ENCODE measurements around the gene STX5.
"Not testable (repeated sequence)": the region's sequence is repeated elsewhere in the genome, so short reads cannot be mapped to it uniquely, and the experiment has no call there.

The STX5 gene

GRCh38 chr11:62777389-62777788, 54.5 kb downstream of the STX5 start:
- no peak overlapping the region for H3K27ac ChIP-seq (ENCODE audit: low read depth, low read length)
- H3K4me3 ChIP-seq (ENCODE audit: low read depth, low read length): no peak overlapping the region
- no peak overlapping the region for H3K9ac ChIP-seq (ENCODE audit: low read length)
- H3K9me3 ChIP-seq (ENCODE audit: control insufficient read depth, insufficient read depth, low read depth, low read length): no peaks in the 10 kb centered on the region
- H3K36me3 ChIP-seq (ENCODE audit: control insufficient read depth, insufficient read depth, low read length): peaks cover 54% of the 10 kb centered on the region
- no peaks in the 10 kb centered on the region for H3K27me3 ChIP-seq (ENCODE audit: control insufficient read depth, insufficient read depth, low read length)
- H3K4me1 ChIP-seq (ENCODE audit: control insufficient read depth, insufficient read depth, low read length): no peaks in the 10 kb centered on the region

DNA sequence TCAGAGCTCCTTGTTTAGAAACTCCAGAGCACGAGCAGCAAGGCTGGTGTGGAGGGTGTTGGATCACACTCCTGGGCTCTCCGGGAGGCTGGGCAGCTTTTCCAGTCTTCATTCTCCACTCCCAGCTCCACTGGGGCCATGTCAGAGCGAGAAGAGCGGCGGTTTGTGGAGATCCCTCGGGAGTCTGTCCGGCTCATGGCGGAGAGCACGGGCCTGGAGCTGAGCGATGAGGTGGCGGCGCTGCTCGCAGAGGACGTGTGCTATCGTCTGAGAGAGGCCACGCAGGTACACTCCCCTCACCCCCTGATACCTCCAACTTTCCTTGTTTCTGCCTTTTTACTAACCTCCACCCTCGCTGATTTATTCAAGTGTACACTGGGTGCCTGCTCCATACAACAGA, 56.2 kb downstream of the STX5 start:
- peaks cover 44% of the 10 kb centered on the region for H3K36me3 ChIP-seq (ENCODE audit: control insufficient read depth, insufficient read depth, low read length)

DNA sequence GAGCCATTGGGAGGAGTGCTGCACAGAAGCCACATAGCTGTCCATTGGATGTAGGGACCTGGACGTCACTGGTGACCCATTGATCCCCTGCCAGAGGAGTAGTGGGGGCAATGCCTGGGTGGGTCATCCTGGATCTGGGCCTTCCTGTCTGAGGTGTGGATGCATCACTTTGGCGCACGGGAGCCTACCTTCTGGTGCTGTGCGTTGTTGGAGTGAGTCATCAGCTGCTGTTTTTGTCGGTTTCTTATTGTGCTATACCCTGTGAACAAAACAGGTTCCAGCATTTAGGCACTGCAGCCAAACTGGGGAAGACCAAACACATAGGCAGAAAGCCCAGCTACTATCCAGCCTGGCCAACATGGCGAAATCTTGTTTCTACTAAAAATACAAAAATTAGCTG, 57.4 kb downstream of the STX5 start:
- no peaks in the 10 kb centered on the region for H3K27me3 ChIP-seq (ENCODE audit: control insufficient read depth, insufficient read depth, low read length)
- no peak overlapping the region for H3K9ac ChIP-seq (ENCODE audit: low read length)
- peaks cover 42% of the 10 kb centered on the region for H3K36me3 ChIP-seq (ENCODE audit: control insufficient read depth, insufficient read depth, low read length)
- H3K4me3 ChIP-seq (ENCODE audit: low read depth, low read length): no peak overlapping the region
- no peaks in the 10 kb centered on the region for H3K9me3 ChIP-seq (ENCODE audit: control insufficient read depth, insufficient read depth, low read depth, low read length)
- H3K4me1 ChIP-seq (ENCODE audit: control insufficient read depth, insufficient read depth, low read length): peaks cover 7% of the 10 kb centered on the region; the same call in 1 of the 2 replicates
- H3K27ac ChIP-seq (ENCODE audit: low read depth, low read length): no peak overlapping the region

More for the DNA sequence above, 56.2 kb downstream of the STX5 start:
- H3K27ac ChIP-seq (ENCODE audit: low read depth, low read length): no peak overlapping the region
- H3K9me3 ChIP-seq (ENCODE audit: control insufficient read depth, insufficient read depth, low read depth, low read length): no peaks in the 10 kb centered on the region
- peaks cover 4% of the 10 kb centered on the region; the same call in 1 of the 2 replicates for H3K4me1 ChIP-seq (ENCODE audit: control insufficient read depth, insufficient read depth, low read length)
- H3K9ac ChIP-seq (ENCODE audit: low read length): no peak overlapping the region
- H3K4me3 ChIP-seq (ENCODE audit: low read depth, low read length): no peak overlapping the region
- no peaks in the 10 kb centered on the region for H3K27me3 ChIP-seq (ENCODE audit: control insufficient read depth, insufficient read depth, low read length)

DNA sequence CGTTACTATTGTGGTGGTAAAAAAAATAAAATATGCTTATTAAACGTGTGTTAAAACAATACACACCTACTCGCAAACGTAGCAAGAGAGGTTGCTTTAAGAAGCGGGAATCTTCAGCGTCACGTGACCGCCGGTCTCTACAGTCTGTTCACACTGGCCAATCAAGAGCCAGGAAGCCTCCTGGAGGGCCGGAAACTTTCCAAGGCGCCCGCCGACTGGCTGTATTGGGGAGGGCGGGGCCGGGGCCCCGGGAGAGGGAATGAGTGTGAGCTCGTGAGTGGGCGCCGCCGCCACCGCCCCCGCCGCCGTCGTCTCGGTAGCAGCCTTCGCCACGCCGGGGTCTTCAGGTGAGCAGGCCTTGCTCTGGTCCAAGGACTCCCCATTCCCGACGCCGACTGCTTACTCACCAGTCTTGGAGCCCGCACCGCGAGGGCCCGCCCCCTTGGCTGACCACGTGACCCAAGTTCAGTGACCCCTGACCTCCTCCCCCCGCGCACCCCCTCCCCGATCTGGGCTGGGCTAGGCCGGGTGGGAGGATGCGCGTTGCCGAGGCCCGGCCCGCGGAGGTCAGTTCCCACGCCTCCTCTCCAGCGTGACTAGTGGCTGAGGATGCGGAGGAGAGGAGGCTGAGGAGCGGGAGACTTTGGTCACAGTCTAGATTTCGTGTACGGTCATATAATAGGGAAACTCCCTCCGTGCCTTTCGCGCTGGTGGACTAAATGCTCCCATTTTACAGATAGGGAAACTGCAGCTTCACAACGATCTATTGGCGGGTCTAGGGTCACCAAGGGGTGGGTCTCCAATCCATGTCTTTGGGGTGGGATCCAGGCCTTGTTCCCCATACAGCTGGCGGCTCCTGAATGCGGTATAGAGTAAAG, 60.5 kb downstream of the STX5 start, which contains the start of gene TAF6L:
TAF6L (plus strand) TSS at position 253 of the 878 bp plus-strand sequence. CDS start 4,388 bp downstream, outside the sequence.
- H3K27ac ChIP-seq (ENCODE audit: low read depth, low read length): peak within 1 kb of the TSS; percentile 72
- peak within 1 kb of the TSS; percentile 80 for H3K9ac ChIP-seq (ENCODE audit: low read length)

GRCh38 chr11:62770778-62771143, 61.1 kb downstream of the STX5 start:
- peaks cover 7% of the 10 kb centered on the region; the same call in 1 of the 2 replicates for H3K4me1 ChIP-seq (ENCODE audit: control insufficient read depth, insufficient read depth, low read length)
- H3K4me3 ChIP-seq (ENCODE audit: low read depth, low read length): peak overlapping the region; percentile 76
- peak overlapping the region; percentile 72; the same call in 1 of the 2 replicates for H3K27ac ChIP-seq (ENCODE audit: low read depth, low read length)
- peak overlapping the region; percentile 80 for H3K9ac ChIP-seq (ENCODE audit: low read length)
- no peaks in the 10 kb centered on the region for H3K9me3 ChIP-seq (ENCODE audit: control insufficient read depth, insufficient read depth, low read depth, low read length)
- peaks cover 29% of the 10 kb centered on the region for H3K36me3 ChIP-seq (ENCODE audit: control insufficient read depth, insufficient read depth, low read length)
- no peaks in the 10 kb centered on the region for H3K27me3 ChIP-seq (ENCODE audit: control insufficient read depth, insufficient read depth, low read length)

More for the DNA sequence above, 60.5 kb downstream of the STX5 start, which contains the start of gene TAF6L:
- Histone ChIP-seq H3K4me1 (ENCODE audit: control insufficient read depth, insufficient read depth, low read length) (peaks cover 7% of the 10 kb centered on the region; the same call in 1 of the 2 replicates), H3K9me3 (ENCODE audit: control insufficient read depth, insufficient read depth, low read depth, low read length) (no peaks in the 10 kb centered on the region), H3K36me3 (ENCODE audit: control insufficient read depth, insufficient read depth, low read length) (peaks cover 30% of the 10 kb centered on the region), H3K27me3 (ENCODE audit: control insufficient read depth, insufficient read depth, low read length) (no peaks in the 10 kb centered on the region), H3K4me3 (ENCODE audit: low read depth, low read length) (peak within 1 kb of the TSS; percentile 76)

DNA sequence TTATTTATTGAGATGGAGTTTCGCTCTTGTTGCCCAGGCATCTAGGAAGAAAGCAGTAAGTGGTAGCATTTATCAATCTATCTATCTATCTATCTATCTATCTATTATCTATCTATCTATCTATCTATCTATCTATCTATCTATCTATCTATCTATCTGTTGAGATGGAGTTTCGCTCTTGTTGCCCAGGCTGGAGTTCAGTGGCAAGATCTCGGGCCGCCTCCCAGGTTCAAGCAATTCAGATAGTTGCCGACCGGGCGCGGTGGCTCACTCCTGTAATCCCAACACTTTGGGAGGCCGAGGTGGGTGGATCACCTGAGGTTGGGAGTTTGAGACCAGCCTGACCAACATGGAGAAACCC, 71.0 kb downstream of the STX5 start:
- H3K9ac ChIP-seq (ENCODE audit: low read length); H3K9me3 ChIP-seq (ENCODE audit: control insufficient read depth, insufficient read depth, low read depth, low read length); H3K27ac ChIP-seq (ENCODE audit: low read depth, low read length); H3K27me3 ChIP-seq (ENCODE audit: control insufficient read depth, insufficient read depth, low read length): not testable (repeated sequence)
- Histone ChIP-seq H3K36me3 (ENCODE audit: control insufficient read depth, insufficient read depth, low read length) (peaks cover 24% of the 10 kb centered on the region), H3K4me1 (ENCODE audit: control insufficient read depth, insufficient read depth, low read length) (peaks cover 16% of the 10 kb centered on the region), H3K4me3 (ENCODE audit: low read depth, low read length) (peak overlapping the region; percentile 39)

DNA sequence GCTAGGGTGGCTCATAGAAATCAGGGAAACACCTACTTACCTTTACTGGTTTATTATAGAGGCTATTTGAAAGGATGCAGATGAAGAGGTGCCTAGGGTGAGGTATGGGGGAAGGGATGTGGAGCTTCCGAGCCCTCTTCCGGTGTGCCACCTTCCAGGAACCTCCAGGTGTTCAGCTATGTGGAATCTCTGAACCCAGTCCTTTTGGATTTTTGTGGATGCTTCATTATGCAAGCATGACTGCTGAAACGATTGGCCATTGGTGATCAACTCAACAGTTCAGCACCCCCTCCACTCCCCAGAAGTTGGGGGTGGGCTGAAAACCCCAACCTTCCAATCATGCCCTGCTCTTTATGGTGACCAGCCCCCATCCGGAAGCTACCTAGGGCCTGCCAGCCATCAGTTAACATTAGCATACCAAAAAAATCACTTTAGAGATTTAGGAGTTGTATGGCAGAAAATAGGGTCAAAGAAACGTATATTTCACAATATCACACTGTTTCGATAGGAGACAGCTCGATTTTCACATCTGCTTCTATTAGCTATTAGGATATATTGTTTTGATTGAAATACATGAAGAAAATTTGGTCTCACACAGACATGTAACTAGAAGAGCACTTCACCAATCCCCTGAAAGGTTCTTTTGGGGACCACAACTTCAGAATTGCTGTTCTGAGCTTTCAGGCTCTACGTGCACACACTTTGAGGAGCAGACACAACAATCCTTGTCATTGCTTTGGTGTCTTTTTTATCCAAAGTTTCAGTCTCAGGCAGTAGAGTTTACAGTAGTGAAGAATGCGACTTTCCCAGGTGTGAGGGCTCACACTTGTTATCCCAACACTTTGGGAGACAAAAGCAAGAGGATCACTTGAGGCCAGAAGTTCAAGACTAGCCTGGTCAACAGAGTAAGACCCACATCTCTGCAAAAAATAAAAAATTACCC, 73.7 kb downstream of the STX5 start:
- H3K36me3 ChIP-seq (ENCODE audit: control insufficient read depth, insufficient read depth, low read length): peaks cover 8% of the 10 kb centered on the region
- H3K4me1 ChIP-seq (ENCODE audit: control insufficient read depth, insufficient read depth, low read length): peaks cover 21% of the 10 kb centered on the region
- H3K27me3 ChIP-seq (ENCODE audit: control insufficient read depth, insufficient read depth, low read length): no peaks in the 10 kb centered on the region
- H3K9me3 ChIP-seq (ENCODE audit: control insufficient read depth, insufficient read depth, low read depth, low read length): no peaks in the 10 kb centered on the region
- peak overlapping the region; percentile 82 for H3K27ac ChIP-seq (ENCODE audit: low read depth, low read length)
- H3K4me3 ChIP-seq (ENCODE audit: low read depth, low read length): peak overlapping the region; percentile 55
- peak overlapping the region; percentile 68 for H3K9ac ChIP-seq (ENCODE audit: low read length)

Measured in HUES6 (cell line).